Measurements from ENCODE around the gene CUX1. TPM values are rescaled to one million over a fixed set of nuclear protein-coding genes. Genes with fewer than 3 reads are reported as not detected.
A peak's percentile ranks its signal among the peaks of the same experiment; 100 is the strongest.

CUX1 gene
- total RNA-seq, 1 experiment from 2014 or later, result 53.5 TPM

DNA sequence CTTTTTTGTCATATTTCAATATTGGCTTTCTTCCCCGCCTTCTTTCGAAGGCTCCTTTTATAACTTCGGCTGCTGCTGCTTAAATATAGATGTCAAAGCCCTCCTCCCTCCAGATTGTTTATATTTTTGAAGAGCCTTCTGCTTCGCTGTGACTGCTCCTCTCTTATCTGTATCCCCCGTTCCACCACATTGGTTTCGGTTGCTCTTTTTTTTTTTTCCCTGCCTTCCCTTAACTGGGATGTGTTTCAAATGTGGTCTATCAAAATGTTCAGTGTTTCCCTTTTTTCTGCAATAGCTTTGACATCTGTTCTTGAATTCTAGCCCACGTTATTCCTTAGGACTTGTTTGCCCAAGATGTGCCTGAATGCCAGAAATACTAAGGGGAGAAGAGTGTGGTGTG is 96.4 kb downstream of the CUX1 start:
- Histone ChIP-seq H3K4ac (ENCODE audit: low read depth, low read length) (no peak overlapping the region), H2AK5ac (ENCODE audit: insufficient read length, low read length) (no peak overlapping the region), H3T11ph (ENCODE audit: low read length) (no peak overlapping the region), H3K23ac (ENCODE audit: insufficient read length, low read depth, low read length) (no peak overlapping the region), H3K27ac (ENCODE audit: insufficient read length, low read depth, low read length) (no peak overlapping the region), H3K27me3 (ENCODE audit: insufficient read depth, low read length) (no peaks in the 10 kb centered on the region), H3K18ac (ENCODE audit: insufficient read length, low read depth, low read length) (no peak overlapping the region), H2BK15ac (ENCODE audit: low read depth, low read length) (no peak overlapping the region), H2BK120ac (ENCODE audit: low read depth, low read length, poor library complexity, severe bottlenecking) (no peak overlapping the region), H2AFZ (ENCODE audit: low read length) (no peak overlapping the region), H2BK20ac (ENCODE audit: low read depth, low read length, poor library complexity, severe bottlenecking) (no peak overlapping the region), H2BK5ac (ENCODE audit: insufficient read length, low read length) (no peak overlapping the region), H3K9ac (ENCODE audit: extremely low read depth, insufficient read length, low read length) (no peak overlapping the region), H3K4me2 (ENCODE audit: insufficient read depth, insufficient read length, low read length) (no peak overlapping the region), H4K5ac (ENCODE audit: insufficient read length, low read depth, low read length) (no peak overlapping the region), H2BK12ac (ENCODE audit: insufficient read length, low read depth, low read length) (no peak overlapping the region), H3K79me1 (ENCODE audit: insufficient read depth, low read depth, low read length, poor library complexity, severe bottlenecking) (peaks cover 13% of the 10 kb centered on the region), H4K20me1 (ENCODE audit: control insufficient read depth, insufficient read depth, insufficient read length) (peaks cover 4% of the 10 kb centered on the region), H3K56ac (ENCODE audit: insufficient read length, low read depth, low read length) (no peak overlapping the region), H3K79me2 (ENCODE audit: insufficient read depth, low read length) (peaks cover 10% of the 10 kb centered on the region), H4K91ac (ENCODE audit: insufficient read length, low read depth, low read length) (no peak overlapping the region), H3K9me3 (ENCODE audit: control insufficient read depth, low read depth, low read length) (no peaks in the 10 kb centered on the region), H3K23me2 (ENCODE audit: insufficient read length, low read depth, low read length, poor library complexity, severe bottlenecking) (no peaks in the 10 kb centered on the region), H3K4me1 (ENCODE audit: insufficient read depth, low read length) (peaks cover 6% of the 10 kb centered on the region; the same call in 1 of the 2 replicates), H3K14ac (ENCODE audit: insufficient read depth, low read length) (no peak overlapping the region), H4K8ac (replicated peaks; ENCODE audit: insufficient read length, low read depth, low read length) (no peak overlapping the region)
- Mint-ChIP-seq H3K4me3 (no peak overlapping the region), H3K27ac (peak overlapping the region; percentile 10 to 73 (median 35); a peak in 5 of 7 replicates), H3K36me3 (ENCODE audit: insufficient read depth in 1 of 3, low read depth in 3 of 3) (peaks cover 4 to 31% (median 30%) of the 10 kb centered on the region in 3 experiments; a peak in 6 of 7 replicates), H3K9me3 (no peaks in the 10 kb centered on the region), H3K27me3 (ENCODE audit: low read depth) (no peaks in the 10 kb centered on the region), H3K4me1 (peaks cover 28 to 33% of the 10 kb centered on the region in 2 experiments)
- no peak for DNase-seq
- WGBS (ENCODE audit: extremely low coverage, insufficient read length, low lambda C conversion rate), result no CpG with 5 or more reads among the region's 7 CpGs
- TF ChIP-seq, protein P1, sequence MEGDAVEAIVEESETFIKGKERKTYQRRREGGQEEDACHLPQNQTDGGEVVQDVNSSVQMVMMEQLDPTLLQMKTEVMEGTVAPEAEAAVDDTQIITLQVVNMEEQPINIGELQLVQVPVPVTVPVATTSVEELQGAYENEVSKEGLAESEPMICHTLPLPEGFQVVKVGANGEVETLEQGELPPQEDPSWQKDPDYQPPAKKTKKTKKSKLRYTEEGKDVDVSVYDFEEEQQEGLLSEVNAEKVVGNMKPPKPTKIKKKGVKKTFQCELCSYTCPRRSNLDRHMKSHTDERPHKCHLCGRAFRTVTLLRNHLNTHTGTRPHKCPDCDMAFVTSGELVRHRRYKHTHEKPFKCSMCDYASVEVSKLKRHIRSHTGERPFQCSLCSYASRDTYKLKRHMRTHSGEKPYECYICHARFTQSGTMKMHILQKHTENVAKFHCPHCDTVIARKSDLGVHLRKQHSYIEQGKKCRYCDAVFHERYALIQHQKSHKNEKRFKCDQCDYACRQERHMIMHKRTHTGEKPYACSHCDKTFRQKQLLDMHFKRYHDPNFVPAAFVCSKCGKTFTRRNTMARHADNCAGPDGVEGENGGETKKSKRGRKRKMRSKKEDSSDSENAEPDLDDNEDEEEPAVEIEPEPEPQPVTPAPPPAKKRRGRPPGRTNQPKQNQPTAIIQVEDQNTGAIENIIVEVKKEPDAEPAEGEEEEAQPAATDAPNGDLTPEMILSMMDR (conservative IDR thresholded peaks at IDR 0.05), result no peak

Measured in H9 (cell line).